ENCODE results near the gene CDKN2D.

- TF ChIP-seq POLR2A (IDR thresholded peaks at IDR 0.05; ENCODE audit: low read length) (no peak), GATA1 (IDR thresholded peaks at IDR 0.05; ENCODE audit: low read depth, low read length) (no peak)
These were observed 3.7 kb downstream of the CDKN2D start for GRCh38 chr19:10565028-10565566.
